Thoracic aorta (tissue), 2 donors: ENCODE data around the gene CD1B. TPM values are rescaled to one million over a fixed set of nuclear protein-coding genes. Genes with fewer than 3 reads are reported as not detected.

ENCODE experiments used
- ATAC-seq: fragments of 150-250 bp; one replicate; pipeline ENCODE4 v1.8.0; 2017; ENCODE audit warnings: low read depth; ENCODE audit not compliant: insufficient number of reproducible peaks, low FRiP score
- DNase-seq: peaks from one replicate; pipeline ENCODE4 v3.0.0-alpha.2; 2020; ENCODE audit warnings: low spot score
- H3K27ac ChIP-seq, 2 donors: fragments of 200-600 bp; sonication (generic); 1 replicate in 1 of 2; 2 replicates in 1 of 2; pipeline ENCODE4 v1.5.1; 2016; ENCODE audit warnings: mild to moderate bottlenecking in 2 of 2, moderate library complexity in 2 of 2
- H3K27me3 ChIP-seq: fragments of 200-600 bp; sonication (generic); replicated peaks from 2 replicates; pipeline ENCODE4 v1.6.0; 2016; ENCODE audit warnings: mild to moderate bottlenecking; ENCODE audit not compliant: insufficient read depth
- H3K36me3 ChIP-seq: fragments of 200-600 bp; sonication (generic); one replicate; pipeline ENCODE4 v1.5.1; 2016
- H3K4me1 ChIP-seq, 2 donors: fragments of 200-600 bp; sonication (generic); 1 replicate in 1 of 2; 2 replicates in 1 of 2; pipeline versions ENCODE4 v1.5.1 to v1.6.0; 2016; ENCODE audit warnings: low read depth in 2 of 2, mild to moderate bottlenecking in 1 of 2; ENCODE audit not compliant: control insufficient read depth in 1 of 2
- H3K4me3 ChIP-seq: fragments of 200-600 bp; sonication (generic); 2 replicates; pipeline ENCODE4 v1.5.1; 2016; ENCODE audit warnings: mild to moderate bottlenecking
- H3K9me3 ChIP-seq: fragments of 200-600 bp; sonication (generic); 2 replicates; pipeline ENCODE4 v1.5.1; 2016
- CTCF ChIP-seq: fragments of 200-600 bp; sonication (generic); IDR thresholded peaks from one replicate; pipeline ENCODE4 v1.5.1; 2019; ENCODE audit warnings: antibody characterized with exemption
- total RNA-seq, 2 donors: library from RNA; depleted of rRNA; stranded (reverse); fragments of >200 nt; gene quantifications; one replicate each; pipeline versions ENCODE4 v1.1.0 to v1.2.3, GENCODE V29; 2016

CD1B gene
- total RNA-seq, 2 donors from 2014 or later = not detected

DNA sequence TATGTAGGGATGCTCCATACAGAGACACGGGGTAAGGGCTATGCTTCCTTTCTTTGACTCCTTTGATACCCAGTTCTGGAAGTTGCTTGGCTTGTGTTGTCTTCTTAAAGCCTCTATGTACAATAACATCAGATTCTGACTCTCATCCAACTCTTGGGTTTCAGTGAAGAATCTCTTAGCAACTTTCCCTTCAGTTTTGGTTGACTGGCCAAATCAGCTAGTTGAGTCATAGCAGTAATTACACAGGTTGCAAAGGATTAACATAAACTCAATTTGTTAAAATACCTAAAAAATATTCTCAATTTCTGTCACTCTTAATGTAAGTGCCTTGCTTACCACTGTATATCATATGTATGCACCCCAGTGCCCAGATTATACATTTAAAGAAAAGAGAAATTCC, 31.6 kb upstream of the CD1B start:
- no peaks in the 10 kb centered on the region for H3K9me3 ChIP-seq
- ATAC-seq (no peak), DNase-seq (no peak)
- no peaks in the 10 kb centered on the region for H3K36me3 ChIP-seq
- no peaks in the 10 kb centered on the region for H3K27me3 ChIP-seq
- no peaks in the 10 kb centered on the region for H3K4me1 ChIP-seq
- TF ChIP-seq CTCF = no peak
- no peak overlapping the region for H3K4me3 ChIP-seq
- no peak overlapping the region for H3K27ac ChIP-seq

- no peak overlapping the region for H3K27ac ChIP-seq
- H3K4me3 ChIP-seq = no peak overlapping the region
- no peaks in the 10 kb centered on the region for H3K4me1 ChIP-seq
- no peaks in the 10 kb centered on the region for H3K27me3 ChIP-seq
- H3K9me3 ChIP-seq = no peaks in the 10 kb centered on the region
- DNase-seq = no peak
- ATAC-seq = no peak
- H3K36me3 ChIP-seq = no peaks in the 10 kb centered on the region
- no peak for TF ChIP-seq CTCF
These were observed 31.2 kb upstream of the CD1B start for GRCh38 chr1:158362482-158362881.

DNA sequence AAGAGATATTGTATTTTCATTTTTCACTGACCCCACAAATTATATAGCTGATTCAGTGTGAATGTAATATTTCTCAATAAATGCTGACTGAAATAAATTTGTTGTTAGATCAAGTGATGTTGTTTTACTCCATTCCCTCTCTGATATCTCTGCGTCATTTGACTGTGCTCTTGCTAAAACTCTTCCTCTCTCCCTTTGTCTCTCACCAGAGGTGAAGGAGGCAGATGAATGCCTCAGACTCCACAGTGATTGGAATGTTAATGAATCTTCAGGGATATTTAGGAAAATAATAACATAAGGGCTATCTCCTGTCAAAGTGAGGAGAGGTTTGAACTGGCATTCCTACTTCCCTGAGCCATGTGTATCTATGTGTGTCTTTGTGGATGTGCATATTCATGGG, 26.1 kb upstream of the CD1B start:
- Histone ChIP-seq H3K9me3 (no peaks in the 10 kb centered on the region), H3K4me1 (no peaks in the 10 kb centered on the region), H3K4me3 (no peak overlapping the region), H3K36me3 (no peaks in the 10 kb centered on the region), H3K27ac (no peak overlapping the region), H3K27me3 (no peaks in the 10 kb centered on the region)
- no peak for ATAC-seq
- DNase-seq = no peak
- TF ChIP-seq CTCF = no peak

GRCh38 chr1:158356616-158357015, 25.3 kb upstream of the CD1B start:
- TF ChIP-seq CTCF = no peak
- H3K36me3 ChIP-seq = no peaks in the 10 kb centered on the region
- H3K4me3 ChIP-seq = no peak overlapping the region
- H3K9me3 ChIP-seq = no peaks in the 10 kb centered on the region
- ATAC-seq (no peak), DNase-seq (no peak)
- H3K27me3 ChIP-seq = no peaks in the 10 kb centered on the region
- no peak overlapping the region for H3K27ac ChIP-seq
- no peaks in the 10 kb centered on the region for H3K4me1 ChIP-seq

DNA sequence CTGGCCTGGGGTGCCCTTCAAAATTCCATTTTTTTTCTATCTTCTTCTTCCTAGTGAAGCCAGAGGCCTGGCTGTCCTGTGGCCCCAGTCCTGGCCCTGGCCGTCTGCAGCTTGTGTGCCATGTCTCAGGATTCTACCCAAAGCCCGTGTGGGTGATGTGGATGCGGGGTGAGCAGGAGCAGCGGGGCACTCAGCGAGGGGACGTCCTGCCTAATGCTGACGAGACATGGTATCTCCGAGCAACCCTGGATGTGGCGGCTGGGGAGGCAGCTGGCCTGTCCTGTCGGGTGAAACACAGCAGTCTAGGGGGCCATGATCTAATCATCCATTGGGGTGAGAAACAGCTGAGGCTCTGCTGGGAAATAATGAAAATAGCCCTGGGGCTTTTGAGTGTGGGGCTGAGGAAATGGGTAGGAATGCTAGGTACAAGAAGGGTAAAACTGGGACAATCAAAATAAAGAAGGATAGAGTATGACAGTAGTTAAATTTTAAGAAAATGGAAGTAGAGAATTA, 24.5 kb upstream of the CD1B start:
- H3K4me1 ChIP-seq = no peaks in the 10 kb centered on the region
- no peak overlapping the region for H3K27ac ChIP-seq
- H3K27me3 ChIP-seq = no peaks in the 10 kb centered on the region
- no peaks in the 10 kb centered on the region for H3K36me3 ChIP-seq
- H3K4me3 ChIP-seq = no peak overlapping the region
- ATAC-seq = no peak
- DNase-seq = no peak
- no peak for TF ChIP-seq CTCF
- H3K9me3 ChIP-seq = no peaks in the 10 kb centered on the region
